ENCODE measurements around the gene UPK3BL2. TPM values are rescaled to one million over a fixed set of nuclear protein-coding genes. Genes with fewer than 3 reads are reported as not detected.
"Not testable (repeated sequence)": the region's sequence is repeated elsewhere in the genome, so short reads cannot be mapped to it uniquely, and the experiment has no call there.

UPK3BL2 gene
- total and polyA plus RNA-seq, 9 donors = 0.82 to 18.3 (median 6.7) TPM

GRCh38 chr7:102494473-102495149 is 48.9 kb downstream of the UPK3BL2 start:
- H3K9me3 ChIP-seq (replicated peaks; ENCODE audit: control insufficient read depth, low read depth, low read length); H3K4me3 ChIP-seq (ENCODE audit: low read length); H3K27me3 ChIP-seq (ENCODE audit: control insufficient read depth, insufficient read depth, low read length); H3K27ac ChIP-seq (ENCODE audit: low read length); DNase-seq; H3K4me1 ChIP-seq (ENCODE audit: control insufficient read depth, insufficient read depth, low read length); H3K36me3 ChIP-seq (ENCODE audit: control insufficient read depth, insufficient read depth, low read length): not testable (repeated sequence)
- no CpG with 5 or more reads among the region's 67 CpGs for WGBS (ENCODE audit: insufficient coverage)

- H3K36me3 ChIP-seq (ENCODE audit: control insufficient read depth, insufficient read depth, low read length); H3K27ac ChIP-seq (ENCODE audit: low read length); H3K9me3 ChIP-seq (replicated peaks; ENCODE audit: control insufficient read depth, low read depth, low read length); DNase-seq; H3K27me3 ChIP-seq (ENCODE audit: control insufficient read depth, insufficient read depth, low read length); H3K4me3 ChIP-seq (ENCODE audit: low read length); H3K4me1 ChIP-seq (ENCODE audit: control insufficient read depth, insufficient read depth, low read length): not testable (repeated sequence)
- WGBS (ENCODE audit: insufficient coverage) = no CpG with 5 or more reads among the region's 15 CpGs
Observed at GRCh38 chr7:102494026-102494425, 49.5 kb downstream of the UPK3BL2 start.

GRCh38 chr7:102493220-102493935 is 50.1 kb downstream of the UPK3BL2 start:
- DNase-seq; H3K27ac ChIP-seq (ENCODE audit: low read length); H3K4me1 ChIP-seq (ENCODE audit: control insufficient read depth, insufficient read depth, low read length); H3K9me3 ChIP-seq (replicated peaks; ENCODE audit: control insufficient read depth, low read depth, low read length); H3K27me3 ChIP-seq (ENCODE audit: control insufficient read depth, insufficient read depth, low read length); H3K4me3 ChIP-seq (ENCODE audit: low read length); H3K36me3 ChIP-seq (ENCODE audit: control insufficient read depth, insufficient read depth, low read length): not testable (repeated sequence)
- no CpG with 5 or more reads among the region's 33 CpGs for WGBS (ENCODE audit: insufficient coverage)

- WGBS (ENCODE audit: insufficient coverage) = no CpG with 5 or more reads among the region's 12 CpGs
- H3K36me3 ChIP-seq (ENCODE audit: control insufficient read depth, insufficient read depth, low read length); H3K27me3 ChIP-seq (ENCODE audit: control insufficient read depth, insufficient read depth, low read length); H3K4me1 ChIP-seq (ENCODE audit: control insufficient read depth, insufficient read depth, low read length); DNase-seq; H3K27ac ChIP-seq (ENCODE audit: low read length); H3K4me3 ChIP-seq (ENCODE audit: low read length); H3K9me3 ChIP-seq (replicated peaks; ENCODE audit: control insufficient read depth, low read depth, low read length): not testable (repeated sequence)
Observed at GRCh38 chr7:102490529-102491075, 52.9 kb downstream of the UPK3BL2 start.

Other genes with a start within 250 kb of the UPK3BL2 start
- gene SPDYE6, start 187.3 kb downstream of the UPK3BL2 start, total RNA-seq = not detected
- 1 to 10 TPM in 7 of 8 donors, under 1 TPM in 1; 0.85 to 4.9 (median 2.4) TPM for gene SPDYE6, start 187.3 kb downstream of the UPK3BL2 start, polyA plus RNA-seq (ENCODE audit: insufficient read depth in 1 of 8, insufficient read length in 8 of 8, low replicate concordance in 1 of 8)
- gene PRKRIP1, start 147.3 kb downstream of the UPK3BL2 start, total RNA-seq = 26.4 TPM
- gene PRKRIP1, start 147.3 kb downstream of the UPK3BL2 start, polyA plus RNA-seq (ENCODE audit: insufficient read depth in 1 of 8, insufficient read length in 8 of 8, low replicate concordance in 1 of 8) = 10 to 100 TPM; 24.9 to 33.5 (median 29.4) TPM
- gene ORAI2, start 110.1 kb downstream of the UPK3BL2 start, total RNA-seq = 7.0 TPM
- 10 to 100 TPM in 5 of 8 donors, 1 to 10 TPM in 3; 8.2 to 17.8 (median 11.8) TPM for gene ORAI2, start 110.1 kb downstream of the UPK3BL2 start, polyA plus RNA-seq (ENCODE audit: insufficient read depth in 1 of 8, insufficient read length in 8 of 8, low replicate concordance in 1 of 8)
- 12.1 TPM for gene ALKBH4, start 78.8 kb downstream of the UPK3BL2 start, total RNA-seq
- 10 to 100 TPM in 4 of 8 donors, 1 to 10 TPM in 4; 7.4 to 12.2 (median 9.6) TPM for gene ALKBH4, start 78.8 kb downstream of the UPK3BL2 start, polyA plus RNA-seq (ENCODE audit: insufficient read depth in 1 of 8, insufficient read length in 8 of 8, low replicate concordance in 1 of 8)
- gene LRWD1, start 78.7 kb downstream of the UPK3BL2 start, total RNA-seq = 10.2 TPM
- gene LRWD1, start 78.7 kb downstream of the UPK3BL2 start, polyA plus RNA-seq (ENCODE audit: insufficient read depth in 1 of 8, insufficient read length in 8 of 8, low replicate concordance in 1 of 8) = 10 to 100 TPM; 11.2 to 14.5 (median 12.9) TPM
- 45.7 TPM for gene POLR2J, start 64.8 kb downstream of the UPK3BL2 start, total RNA-seq
- gene POLR2J, start 64.8 kb downstream of the UPK3BL2 start, polyA plus RNA-seq (ENCODE audit: insufficient read depth in 1 of 8, insufficient read length in 8 of 8, low replicate concordance in 1 of 8) = 10 to 100 TPM; 29.8 to 38.4 (median 33.5) TPM
- 8.9 TPM for gene RASA4B, start 25.9 kb downstream of the UPK3BL2 start, total RNA-seq
- gene RASA4B, start 25.9 kb downstream of the UPK3BL2 start, polyA plus RNA-seq (ENCODE audit: insufficient read depth in 1 of 8, insufficient read length in 8 of 8, low replicate concordance in 1 of 8) = 10 to 100 TPM in 7 of 8 donors, 1 to 10 TPM in 1; 7.1 to 26.7 (median 14.5) TPM
- gene SPDYE2, start 7.5 kb upstream of the UPK3BL2 start, total RNA-seq = 0.04 TPM
- gene SPDYE2, start 7.5 kb upstream of the UPK3BL2 start, polyA plus RNA-seq (ENCODE audit: insufficient read depth in 1 of 8, insufficient read length in 8 of 8, low replicate concordance in 1 of 8) = 10 to 100 TPM in 1 of 8 donors, 1 to 10 TPM in 6, under 1 TPM in 1; 0.70 to 13.6 (median 3.3) TPM
- 19.8 TPM for gene POLR2J3, start 28.9 kb upstream of the UPK3BL2 start, total RNA-seq
- 10 to 100 TPM; 40.2 to 66.3 (median 55.7) TPM for gene POLR2J3, start 28.9 kb upstream of the UPK3BL2 start, polyA plus RNA-seq (ENCODE audit: insufficient read depth in 1 of 8, insufficient read length in 8 of 8, low replicate concordance in 1 of 8)
- 13.7 TPM for gene RASA4, start 73.1 kb upstream of the UPK3BL2 start, total RNA-seq
- gene RASA4, start 73.1 kb upstream of the UPK3BL2 start, polyA plus RNA-seq (ENCODE audit: insufficient read depth in 1 of 8, insufficient read length in 8 of 8, low replicate concordance in 1 of 8) = 10 to 100 TPM; 19.3 to 48.2 (median 34.4) TPM
- gene UPK3BL1, start 99.1 kb upstream of the UPK3BL2 start, total RNA-seq = 7.3 TPM
- 10 to 100 TPM in 4 of 8 donors, 1 to 10 TPM in 4; 2.2 to 35.0 (median 8.9) TPM for gene UPK3BL1, start 99.1 kb upstream of the UPK3BL2 start, polyA plus RNA-seq (ENCODE audit: insufficient read depth in 1 of 8, insufficient read length in 8 of 8, low replicate concordance in 1 of 8)
- not detected for gene SPDYE2B, start 106.6 kb upstream of the UPK3BL2 start, total RNA-seq
- 1 to 10 TPM in 4 of 8 donors, under 1 TPM in 4; 0.26 to 3.9 (median 1.0) TPM for gene SPDYE2B, start 106.6 kb upstream of the UPK3BL2 start, polyA plus RNA-seq (ENCODE audit: insufficient read depth in 1 of 8, insufficient read length in 8 of 8, low replicate concordance in 1 of 8)
- gene POLR2J2, start 128.0 kb upstream of the UPK3BL2 start, total RNA-seq = 3.3 TPM
- gene POLR2J2, start 128.0 kb upstream of the UPK3BL2 start, polyA plus RNA-seq (ENCODE audit: insufficient read depth in 1 of 8, insufficient read length in 8 of 8, low replicate concordance in 1 of 8) = 1 to 10 TPM in 3 of 8 donors, under 1 TPM in 4, not detected in 1; 0.25 to 2.3 (median 0.75) TPM
- gene FAM185A, start 205.3 kb upstream of the UPK3BL2 start, total RNA-seq = 7.4 TPM
- gene FAM185A, start 205.3 kb upstream of the UPK3BL2 start, polyA plus RNA-seq (ENCODE audit: insufficient read depth in 1 of 8, insufficient read length in 8 of 8, low replicate concordance in 1 of 8) = 1 to 10 TPM; 4.3 to 6.4 (median 4.8) TPM

Measured in muscle of leg (tissue), 11 donors.